GM12872 (cell line): ENCODE results near the gene PDCD6IP.

Source experiments
- TF ChIP-seq, protein P1 (sequence below): IDR thresholded peaks from 3 replicates; pipeline ENCODE4 v1.5.1; 2011; ENCODE audit warnings: low read depth, mild to moderate bottlenecking, low read length, moderate library complexity; ENCODE audit not compliant: insufficient read depth

The PDCD6IP gene

DNA sequence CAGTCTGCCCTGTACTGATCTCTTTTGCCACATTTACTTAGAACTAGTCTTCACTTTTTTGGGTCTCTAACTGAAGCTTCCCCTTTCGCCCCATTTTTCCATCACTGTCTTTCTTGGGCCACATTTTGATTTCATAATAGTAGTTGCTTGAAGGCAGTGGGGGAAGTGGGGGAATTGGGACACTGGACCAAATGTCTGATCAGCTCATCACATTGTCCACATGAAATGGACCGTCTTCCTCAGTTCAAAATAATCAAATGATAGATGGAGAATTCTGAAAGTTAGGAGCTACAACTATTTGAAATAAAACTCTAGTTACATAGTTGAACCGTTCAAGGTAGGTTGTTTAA lies 747 bp downstream of the PDCD6IP start:
- TF ChIP-seq, protein P1, sequence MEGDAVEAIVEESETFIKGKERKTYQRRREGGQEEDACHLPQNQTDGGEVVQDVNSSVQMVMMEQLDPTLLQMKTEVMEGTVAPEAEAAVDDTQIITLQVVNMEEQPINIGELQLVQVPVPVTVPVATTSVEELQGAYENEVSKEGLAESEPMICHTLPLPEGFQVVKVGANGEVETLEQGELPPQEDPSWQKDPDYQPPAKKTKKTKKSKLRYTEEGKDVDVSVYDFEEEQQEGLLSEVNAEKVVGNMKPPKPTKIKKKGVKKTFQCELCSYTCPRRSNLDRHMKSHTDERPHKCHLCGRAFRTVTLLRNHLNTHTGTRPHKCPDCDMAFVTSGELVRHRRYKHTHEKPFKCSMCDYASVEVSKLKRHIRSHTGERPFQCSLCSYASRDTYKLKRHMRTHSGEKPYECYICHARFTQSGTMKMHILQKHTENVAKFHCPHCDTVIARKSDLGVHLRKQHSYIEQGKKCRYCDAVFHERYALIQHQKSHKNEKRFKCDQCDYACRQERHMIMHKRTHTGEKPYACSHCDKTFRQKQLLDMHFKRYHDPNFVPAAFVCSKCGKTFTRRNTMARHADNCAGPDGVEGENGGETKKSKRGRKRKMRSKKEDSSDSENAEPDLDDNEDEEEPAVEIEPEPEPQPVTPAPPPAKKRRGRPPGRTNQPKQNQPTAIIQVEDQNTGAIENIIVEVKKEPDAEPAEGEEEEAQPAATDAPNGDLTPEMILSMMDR: no peak

DNA sequence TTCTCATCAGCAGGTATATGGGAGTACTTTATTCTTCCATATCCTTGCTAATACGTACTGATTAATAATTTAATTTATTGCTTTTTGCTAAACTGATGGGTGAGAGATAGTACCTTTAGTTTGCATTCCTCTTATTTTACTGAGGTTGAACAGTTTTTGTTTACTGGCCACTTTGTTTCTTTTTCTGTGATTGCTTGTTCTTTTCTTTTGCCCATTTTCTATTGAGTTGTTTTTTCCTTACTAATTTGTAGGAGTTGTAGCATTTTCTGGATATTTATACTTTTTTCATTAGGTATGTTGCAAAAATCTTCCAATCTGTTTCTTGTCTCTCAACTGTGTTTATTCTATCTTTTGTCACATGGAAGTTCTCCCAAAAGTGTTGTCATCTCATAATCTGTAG lies 4.8 kb downstream of the PDCD6IP start:
- TF ChIP-seq, protein P1: no peak

DNA sequence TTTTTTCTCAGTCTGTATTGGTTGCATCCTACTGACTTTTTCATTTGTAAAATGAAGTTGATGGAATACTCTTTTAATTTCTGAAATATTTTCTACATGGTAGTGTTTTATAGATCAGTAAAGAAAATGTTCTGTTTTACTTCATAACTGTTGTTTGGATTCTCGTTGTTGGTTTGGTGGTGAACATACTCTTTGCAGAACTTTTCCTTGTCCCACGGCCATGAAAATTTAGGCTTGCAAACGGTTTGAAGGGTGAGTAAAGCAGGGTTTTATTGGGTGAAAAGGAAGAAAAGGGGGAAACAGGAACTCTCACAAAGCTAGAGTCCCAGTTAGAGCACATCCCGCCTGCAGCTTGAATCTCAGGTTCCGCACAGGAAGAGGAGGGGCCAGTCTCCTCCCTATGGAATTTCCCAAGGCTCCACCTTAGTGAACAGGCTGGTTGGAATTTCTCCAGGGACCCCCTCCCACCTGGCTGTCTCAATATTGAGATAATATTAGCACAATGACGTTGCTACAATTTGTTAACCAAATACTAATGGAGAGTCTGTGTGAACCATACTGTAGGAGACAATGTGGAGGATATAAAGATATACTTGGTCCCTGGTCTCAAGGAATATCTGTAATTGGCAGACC lies 5.6 kb downstream of the PDCD6IP start:
- TF ChIP-seq, protein P1: no peak

DNA sequence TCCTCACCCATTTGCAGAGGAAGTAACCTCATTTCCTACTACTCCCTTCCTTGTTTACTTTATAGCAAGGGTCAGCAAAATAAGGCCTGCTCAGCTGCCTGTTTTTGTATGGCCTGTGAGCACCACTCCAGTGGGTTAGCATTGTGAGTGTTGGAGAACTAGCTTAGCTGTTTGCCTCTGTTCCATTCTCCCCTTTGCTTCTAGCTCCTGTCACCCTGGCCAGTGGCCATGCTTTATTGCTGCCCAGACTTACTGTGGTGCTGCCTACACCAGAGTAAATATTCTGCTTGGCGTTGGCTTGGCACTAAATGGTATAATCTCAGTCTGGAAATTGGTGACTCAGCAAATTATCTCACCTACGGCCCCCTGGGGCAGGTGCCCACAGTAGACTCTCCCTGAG lies 8.8 kb downstream of the PDCD6IP start:
- TF ChIP-seq, protein P1: no peak

DNA sequence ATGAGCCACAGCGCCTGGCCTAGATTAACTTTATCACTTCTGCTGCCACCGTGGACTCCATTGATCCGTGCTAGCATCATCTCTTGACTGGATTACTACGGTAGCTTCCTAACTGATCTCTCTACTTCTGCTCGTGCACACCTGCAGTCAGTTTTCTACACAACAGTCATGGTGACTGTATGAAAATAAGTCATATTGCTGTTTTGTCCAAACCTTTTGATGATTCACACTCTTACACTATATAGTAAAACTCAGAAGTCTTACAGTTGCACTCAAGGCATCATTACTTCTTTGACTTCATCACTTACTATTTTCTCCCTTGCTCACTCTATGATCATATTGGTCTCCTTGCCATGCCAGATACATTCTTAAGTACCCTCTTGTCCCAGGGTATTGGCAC lies 10.1 kb downstream of the PDCD6IP start:
- TF ChIP-seq, protein P1: no peak

DNA sequence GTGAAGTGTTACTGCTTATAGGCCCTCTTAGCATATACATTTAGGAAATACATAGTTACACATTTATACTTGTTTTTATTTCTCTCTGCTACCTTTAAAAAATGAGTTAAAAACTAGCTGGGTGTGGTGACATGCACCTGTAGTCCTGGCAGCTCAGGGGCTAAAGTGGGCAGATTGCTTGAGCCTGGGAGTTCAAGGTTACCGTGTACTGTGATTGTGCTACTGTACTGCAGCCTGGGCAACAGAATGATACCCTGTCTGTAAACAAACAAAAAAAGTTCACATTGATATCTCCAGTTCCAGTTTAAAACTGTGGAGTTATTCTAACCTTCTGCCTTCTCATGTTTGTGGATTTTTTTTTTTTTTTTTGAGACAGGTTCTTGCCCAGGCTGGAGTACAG lies 12.1 kb downstream of the PDCD6IP start:
- TF ChIP-seq, protein P1: no peak

DNA sequence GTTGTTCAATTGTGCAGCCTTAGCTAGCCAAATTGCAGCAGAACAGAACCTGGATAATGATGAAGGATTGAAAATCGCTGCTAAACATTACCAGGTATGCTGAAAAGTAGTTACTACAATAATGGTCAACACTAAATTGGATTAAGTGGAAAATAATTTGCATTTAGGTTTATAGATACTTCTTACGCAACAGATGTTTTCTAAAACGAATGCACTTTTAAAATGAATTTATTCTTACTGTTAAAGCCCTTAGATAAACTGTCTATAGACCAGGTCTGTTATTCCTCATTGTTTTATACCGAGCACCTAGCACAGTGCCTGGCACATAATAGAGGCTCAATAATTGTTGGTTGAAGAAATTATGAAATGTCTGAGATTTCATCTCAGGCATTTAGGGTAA lies 23.6 kb downstream of the PDCD6IP start:
- TF ChIP-seq, protein P1: no peak
